HG03342 (cell line): ENCODE results near the gene IDH3A.
A peak's percentile ranks its signal among the peaks of the same experiment; 100 is the strongest.

Source experiments
- ATAC-seq: cut with Tn5 transposase; IDR thresholded peaks from one replicate; pipeline ENCODE4 v1.9.1; 2021; ENCODE audit warnings: mild to moderate bottlenecking, moderate library complexity; ENCODE audit not compliant: unreplicated experiment

Gene IDH3A

DNA sequence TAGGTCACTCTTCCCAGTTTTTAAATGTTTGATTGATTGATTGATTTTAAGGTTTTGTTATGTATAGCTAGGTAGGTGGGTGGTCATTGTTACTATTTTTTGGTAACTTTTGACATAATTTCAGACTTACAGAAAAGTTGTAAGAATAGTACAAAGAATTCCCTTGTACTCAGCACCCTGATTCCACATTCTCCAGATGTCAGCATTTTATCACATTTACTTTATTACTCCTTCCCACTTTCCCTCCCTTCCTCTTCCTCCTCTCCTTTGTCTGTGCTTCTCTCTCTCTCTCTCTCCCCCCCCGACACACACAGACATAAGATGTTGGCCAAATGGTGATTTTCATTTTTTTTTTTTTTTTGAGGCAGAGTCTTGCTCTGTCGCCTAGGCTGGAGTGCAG lies 14.8 kb downstream of the IDH3A start:
- ATAC-seq: no peak

DNA sequence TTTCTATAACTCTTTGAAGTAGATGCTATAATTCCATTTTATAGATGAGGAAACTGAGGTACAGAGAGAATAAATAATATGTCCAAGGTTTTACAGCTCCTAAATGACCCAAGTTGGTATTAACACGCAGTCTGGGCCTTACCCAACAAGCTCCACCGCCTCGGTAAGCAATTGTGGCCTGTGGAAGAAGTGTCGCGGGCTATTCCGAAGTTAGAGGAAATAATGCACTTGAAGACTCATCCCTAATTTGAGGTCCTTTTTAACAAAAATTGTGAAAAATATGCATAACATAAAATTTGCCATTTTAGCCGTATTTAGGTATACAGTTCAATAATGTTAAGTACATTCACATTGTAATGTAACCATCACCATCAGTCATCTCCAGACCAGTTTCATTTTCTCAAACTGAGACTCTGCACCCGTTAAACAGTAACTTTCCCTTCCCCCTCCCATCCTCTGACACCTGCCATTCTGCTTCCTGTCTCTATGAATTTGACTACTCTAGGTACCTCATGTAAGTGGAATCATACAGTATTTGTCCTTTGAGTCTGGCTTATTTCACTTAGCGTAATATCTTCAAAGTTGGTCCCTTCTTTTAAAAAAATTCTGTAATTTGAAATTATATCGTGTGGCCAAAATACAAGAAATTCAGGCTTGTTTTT lies 18.2 kb downstream of the IDH3A start:
- peak; percentile 74 for ATAC-seq

DNA sequence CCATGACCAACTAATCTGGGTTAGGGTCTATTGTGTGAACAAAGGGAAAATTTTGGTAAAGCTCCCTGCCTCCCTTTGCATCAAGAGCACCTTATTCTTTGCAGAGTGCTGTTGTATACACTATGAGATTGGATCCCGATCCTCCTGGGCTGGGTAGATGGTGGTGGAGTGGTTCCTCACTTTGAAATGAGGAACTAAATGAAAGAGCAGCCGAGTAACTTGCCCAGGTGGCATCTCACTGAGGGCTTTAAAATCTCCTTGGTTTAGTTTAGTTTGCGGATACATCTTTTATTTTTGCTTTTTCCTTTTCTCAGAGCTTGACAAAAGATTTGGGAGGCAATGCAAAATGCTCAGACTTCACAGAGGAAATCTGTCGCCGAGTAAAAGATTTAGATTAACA lies 19.4 kb downstream of the IDH3A start:
- ATAC-seq: no peak

DNA sequence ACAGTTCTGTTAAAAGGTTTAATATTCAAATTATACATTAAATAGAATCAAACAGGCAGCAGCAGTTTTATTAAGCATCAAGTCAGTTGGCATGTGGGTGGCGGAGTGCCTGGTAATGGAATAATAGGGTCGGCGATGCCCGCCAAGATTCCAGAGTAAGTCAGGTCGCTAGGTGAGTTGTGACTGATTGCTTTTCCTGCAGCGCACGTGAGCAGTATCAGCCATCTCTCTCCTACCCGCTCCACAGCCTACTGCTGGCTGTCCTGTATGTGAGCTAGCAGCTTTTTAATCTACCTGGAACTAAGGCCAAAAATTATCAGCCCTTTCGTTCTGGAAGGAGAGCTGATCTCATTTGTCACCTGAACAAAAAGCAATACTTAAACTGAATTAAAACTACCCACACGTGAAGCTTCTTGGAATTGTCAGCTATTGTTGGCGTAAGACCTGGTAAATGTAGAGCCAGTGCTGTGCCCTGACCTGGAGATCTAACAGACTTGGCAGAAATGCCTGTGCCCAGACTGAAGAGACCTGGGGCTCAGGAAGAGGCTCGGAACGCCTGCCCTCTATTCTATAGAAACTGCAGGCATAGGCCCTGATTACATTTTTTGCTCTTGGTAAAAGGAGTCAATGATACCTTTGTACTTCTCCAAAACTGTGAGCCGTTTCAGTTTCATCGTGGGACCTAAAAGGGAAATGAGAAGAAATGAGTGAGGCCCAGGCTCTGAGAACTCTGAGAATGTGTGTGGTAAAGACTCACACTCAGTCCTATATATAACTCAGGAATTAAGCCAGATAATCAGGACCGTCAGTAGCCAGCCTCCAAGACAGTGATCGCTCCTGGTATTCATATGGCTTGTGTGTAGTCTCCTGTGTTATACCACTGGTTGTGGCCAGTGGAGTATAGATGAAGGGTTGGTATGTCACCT lies 21.9 kb downstream of the IDH3A start:
- peak; percentile 70 for ATAC-seq

DNA sequence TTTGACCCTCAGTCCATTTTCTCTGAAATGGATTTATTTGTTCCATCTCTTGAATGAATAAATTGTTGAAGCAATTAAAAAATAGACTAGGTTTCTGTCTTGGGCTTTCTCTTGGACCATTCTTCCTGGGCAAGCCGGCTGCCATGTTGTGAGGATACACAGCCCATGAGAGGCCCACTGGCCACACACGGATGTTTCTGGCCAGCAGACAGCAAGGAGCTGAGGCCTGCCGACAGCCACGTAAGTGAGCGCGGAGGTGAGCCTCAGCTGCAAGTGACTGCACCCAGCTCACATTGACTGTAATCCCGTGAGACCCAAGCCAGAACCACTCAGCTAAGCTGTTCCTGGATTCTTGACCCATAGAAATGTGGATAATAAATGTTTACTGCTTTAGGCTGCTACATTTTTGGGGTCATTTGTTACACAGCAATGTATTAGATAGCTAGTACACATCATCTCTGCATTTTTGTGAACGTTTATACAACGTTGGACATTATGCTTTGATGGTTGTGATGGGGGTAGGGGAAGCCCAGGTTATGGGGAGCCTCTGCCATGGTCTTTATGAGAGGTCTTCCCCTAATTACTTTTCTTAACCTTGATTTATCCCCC lies 22.8 kb downstream of the IDH3A start:
- ATAC-seq: no peak

- ATAC-seq: no peak
Measured at GRCh38 chr15:78174401-78174800, 25.2 kb downstream of the IDH3A start.

GRCh38 chr15:78175330-78175729 lies 26.2 kb downstream of the IDH3A start:
- no peak for ATAC-seq

- ATAC-seq: no peak
Measured at GRCh38 chr15:78177447-78177873, 28.3 kb downstream of the IDH3A start.

GRCh38 chr15:78178064-78178463 lies 28.9 kb downstream of the IDH3A start:
- ATAC-seq: no peak

- ATAC-seq: no peak
Measured at GRCh38 chr15:78179286-78179840, 30.2 kb downstream of the IDH3A start.

DNA sequence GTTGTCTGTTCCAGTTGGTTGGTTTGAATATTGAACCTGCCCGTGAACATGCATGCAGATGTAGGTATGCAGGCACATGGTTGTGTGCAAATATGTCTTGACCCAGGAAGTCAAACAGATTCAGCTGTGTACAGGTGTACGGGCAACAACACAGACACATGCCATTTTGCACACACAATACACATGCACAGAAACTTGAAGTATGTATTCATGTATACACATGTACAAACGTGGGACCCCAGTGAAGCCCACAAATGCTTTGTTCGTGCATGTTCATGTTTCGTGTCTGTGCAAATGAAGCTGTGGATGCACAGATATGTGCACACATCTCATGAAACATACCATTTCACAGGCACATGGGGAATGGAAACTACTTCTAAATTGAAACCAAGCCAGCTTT lies 30.7 kb downstream of the IDH3A start:
- no peak for ATAC-seq

- no peak for ATAC-seq
Measured at GRCh38 chr15:78182336-78182700, 33.2 kb downstream of the IDH3A start.

DNA sequence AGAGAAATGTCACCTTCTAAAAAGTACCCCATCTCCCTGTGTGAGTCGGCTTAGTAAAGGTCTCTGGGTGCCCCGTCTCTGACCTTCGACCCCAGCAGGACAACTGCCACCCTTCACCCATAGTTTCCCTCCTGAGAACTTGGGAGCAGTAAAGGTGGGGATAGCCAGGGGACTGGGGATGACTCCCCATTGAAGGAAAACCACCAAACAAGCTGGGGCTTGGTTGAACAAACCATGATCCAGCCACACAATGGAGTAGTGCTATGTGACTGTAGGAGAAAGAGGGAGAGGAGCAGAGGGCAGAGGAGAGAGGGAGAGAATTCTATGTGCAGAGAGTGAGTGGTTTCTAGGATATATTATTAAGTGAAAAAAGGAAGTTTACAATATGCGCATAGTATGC lies 33.7 kb downstream of the IDH3A start:
- no peak for ATAC-seq

DNA sequence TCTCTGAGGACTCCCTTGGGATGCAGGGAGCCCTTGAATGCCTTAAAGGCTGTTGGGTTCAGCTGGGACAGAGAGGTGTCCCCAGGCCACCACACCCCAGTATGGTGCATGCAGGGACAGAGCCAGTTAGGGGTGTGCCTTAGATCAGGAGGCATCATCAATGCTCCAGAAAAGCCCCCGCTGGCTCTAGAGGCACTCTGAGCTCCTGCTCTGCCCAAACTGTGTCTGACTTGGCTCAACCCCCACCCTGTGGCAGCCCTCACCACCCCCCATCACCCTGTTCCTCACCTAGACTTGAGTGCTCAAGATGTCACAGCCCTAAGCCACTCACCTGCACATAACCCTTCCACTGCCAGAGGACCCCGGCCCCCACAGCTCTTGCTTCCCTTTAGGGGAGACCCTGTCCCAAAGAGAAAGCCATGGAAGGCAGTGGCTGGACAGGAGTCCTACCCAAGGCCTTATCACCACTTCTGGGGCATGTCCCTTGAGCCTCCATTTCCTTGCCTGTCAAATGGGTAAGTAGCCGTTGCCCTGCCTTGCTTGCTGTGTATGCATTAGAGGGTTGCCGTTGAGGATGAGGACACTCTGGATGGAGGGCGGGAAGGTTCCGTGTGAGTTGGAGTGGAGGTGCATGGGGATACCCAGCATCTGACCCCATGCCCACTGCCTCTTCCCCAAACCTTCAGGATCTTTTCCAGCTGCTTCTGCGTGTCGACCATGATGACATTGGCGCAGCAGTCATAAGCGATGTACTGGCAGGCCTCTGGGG lies 43.8 kb downstream of the IDH3A start:
- ATAC-seq: no peak

GRCh38 chr15:78193731-78194567 lies 44.8 kb downstream of the IDH3A start:
- ATAC-seq: no peak

DNA sequence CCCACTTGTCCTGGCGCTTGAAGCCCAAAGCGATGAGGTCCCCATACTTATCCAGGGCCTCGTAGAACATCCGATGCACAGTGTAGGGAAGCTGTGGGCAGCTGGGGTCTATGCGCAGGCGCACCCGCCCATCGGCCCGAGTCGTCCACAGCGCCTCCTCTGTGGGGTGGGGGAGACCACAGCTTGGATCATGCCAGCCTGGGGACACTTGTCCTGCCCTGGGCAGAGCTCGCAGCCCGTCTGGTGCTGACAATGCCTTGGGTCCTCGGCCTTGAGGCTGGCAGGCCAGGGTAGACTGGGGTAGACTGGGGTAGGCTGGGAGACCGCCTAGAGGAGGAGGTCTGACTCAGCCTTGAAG lies 45.4 kb downstream of the IDH3A start:
- no peak for ATAC-seq

DNA sequence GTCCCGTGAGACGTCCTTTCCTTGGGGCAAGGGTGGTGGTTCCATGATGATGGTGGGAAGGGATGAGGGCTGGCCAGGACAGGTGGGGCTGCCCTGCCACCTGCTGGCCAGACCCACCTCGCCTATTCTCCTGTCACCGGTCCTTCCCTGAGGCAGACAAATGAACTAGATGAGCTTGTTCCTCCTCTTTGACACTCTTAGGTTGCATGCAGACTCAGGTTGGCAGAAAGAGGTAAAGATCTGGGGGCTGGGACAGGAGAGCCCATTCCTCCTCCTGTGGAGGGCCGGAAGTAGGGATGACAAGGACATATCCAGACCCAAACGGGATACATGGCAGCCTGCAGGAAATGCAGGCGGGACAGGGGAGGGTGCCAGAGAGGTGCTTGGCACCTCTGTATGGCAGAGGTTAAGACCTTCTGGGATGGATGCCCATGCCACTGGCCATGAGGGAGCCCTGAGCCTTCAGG lies 46.6 kb downstream of the IDH3A start:
- no peak for ATAC-seq

- ATAC-seq: no peak
Measured at GRCh38 chr15:78197632-78198031, 48.5 kb downstream of the IDH3A start.

DNA sequence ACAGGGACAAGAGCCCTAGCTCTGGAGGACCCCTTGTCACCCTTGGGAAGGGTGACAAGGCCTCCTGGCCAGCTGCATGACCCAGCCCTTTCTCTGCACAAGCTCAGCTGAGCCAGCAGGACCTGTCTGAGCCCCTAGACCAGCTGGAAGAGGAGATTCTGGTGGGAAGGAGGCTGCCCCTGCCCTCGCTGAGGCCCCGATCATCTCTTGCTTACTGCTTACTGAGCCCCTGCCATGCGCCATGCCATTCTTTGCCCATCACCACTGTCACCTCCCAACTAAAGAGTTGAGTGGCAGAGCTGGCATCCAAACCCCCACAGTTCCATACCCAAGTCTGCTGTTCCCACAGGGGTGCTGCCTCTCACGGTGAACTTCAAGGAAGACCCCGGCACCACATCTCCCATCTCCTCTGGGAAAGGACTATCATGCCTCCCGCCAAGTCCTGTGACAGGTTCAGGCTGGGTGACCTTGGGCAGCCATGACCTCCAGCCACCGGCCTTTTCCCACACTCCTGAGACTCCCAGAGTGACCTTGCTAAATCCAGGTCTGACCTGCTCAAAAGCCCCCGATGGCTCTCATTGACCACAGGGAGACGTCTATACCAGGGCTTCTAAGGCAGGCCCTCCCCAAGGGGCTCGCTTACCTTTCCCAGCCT lies 51.2 kb downstream of the IDH3A start:
- no peak for ATAC-seq
